OCI-LY1 (cell line): Measurements from ENCODE around the gene ACTA1.

ENCODE experiments used
- H2AFZ ChIP-seq: fragments of 200-600 bp; sonication (generic), shearing (Covaris generic); 2 replicates; pipeline ENCODE4 v1.6.0; 2014; ENCODE audit warnings: antibody characterized with exemption, mild to moderate bottlenecking, low read length
- H3F3A ChIP-seq: fragments of 200-600 bp; sonication (generic), shearing (Covaris generic); 2 replicates; pipeline ENCODE4 v1.6.0; 2014; ENCODE audit warnings: mild to moderate bottlenecking, antibody characterized with exemption, low read length, moderate library complexity; ENCODE audit not compliant: insufficient read depth
- H3K27ac ChIP-seq: fragments of 200-600 bp; sonication (generic); 2 replicates; pipeline ENCODE4 v1.5.1; 2014; ENCODE audit warnings: low read length, mixed run types, mild to moderate bottlenecking, low read depth; ENCODE audit not compliant: poor library complexity, severe bottlenecking
- H3K27me3 ChIP-seq: fragments of 200-600 bp; sonication (generic); 2 replicates; pipeline ENCODE4 v1.6.0; 2014; ENCODE audit warnings: antibody characterized with exemption, mild to moderate bottlenecking, low read length, moderate library complexity; ENCODE audit not compliant: insufficient read depth
- H3K36me3 ChIP-seq: fragments of 200-600 bp; sonication (generic); 2 replicates; pipeline ENCODE4 v1.6.1; 2014; ENCODE audit warnings: mild to moderate bottlenecking, antibody characterized with exemption, low read length, moderate library complexity, mixed read lengths; ENCODE audit not compliant: insufficient read depth
- H3K4me1 ChIP-seq: fragments of 200-600 bp; sonication (generic); 2 replicates; pipeline ENCODE4 v1.5.1; 2014; ENCODE audit warnings: mild to moderate bottlenecking, low read length, moderate library complexity; ENCODE audit not compliant: insufficient read depth, severe bottlenecking
- H3K4me2 ChIP-seq: fragments of 200-600 bp; sonication (generic), shearing (Covaris generic); 2 replicates; pipeline ENCODE4 v1.6.1; 2014; ENCODE audit warnings: low read length
- H3K4me3 ChIP-seq: fragments of 200-600 bp; sonication (generic); 2 replicates; pipeline ENCODE4 v1.5.1; 2014; ENCODE audit warnings: low read length, low read depth, mild to moderate bottlenecking, mixed read lengths; ENCODE audit not compliant: poor library complexity, severe bottlenecking
- H3K79me2 ChIP-seq: fragments of 200-600 bp; shearing (Covaris generic); 2 replicates; pipeline ENCODE4 v1.6.1; 2016; ENCODE audit warnings: mixed run types, low read length, mixed read lengths; ENCODE audit not compliant: insufficient read depth
- H3K9ac ChIP-seq: fragments of 200-600 bp; sonication (generic), shearing (Covaris generic); 2 replicates; pipeline ENCODE4 v1.6.1; 2014; ENCODE audit warnings: mild to moderate bottlenecking, low read length, mixed read lengths
- H3K9me2 ChIP-seq: fragments of 200-600 bp; sonication (generic), shearing (Covaris generic); 2 replicates; pipeline ENCODE4 v1.6.1; 2014; ENCODE audit warnings: low read depth, mild to moderate bottlenecking, low read length, mixed read lengths
- H3K9me3 ChIP-seq: fragments of 200-600 bp; shearing (Covaris generic); 2 replicates; pipeline ENCODE4 v1.6.1; 2014; ENCODE audit warnings: low read length, mixed read lengths
- H4K20me1 ChIP-seq: fragments of 200-600 bp; sonication (generic), shearing (Covaris generic); 2 replicates; pipeline ENCODE4 v1.6.0; 2016; ENCODE audit warnings: mild to moderate bottlenecking, low read length; ENCODE audit not compliant: insufficient read depth
- EZH2 ChIP-seq: fragments of 200-600 bp; sonication (generic), shearing (Covaris generic); IDR thresholded peaks from 2 replicates; pipeline ENCODE4 v1.8.0; 2017; ENCODE audit warnings: borderline replicate concordance, mixed run types, mild to moderate bottlenecking, antibody characterized with exemption, low read length, moderate library complexity, mixed read lengths
- TF ChIP-seq, protein P1 (sequence below): fragments of 200-600 bp; sonication (generic), shearing (Covaris generic); IDR thresholded peaks from 2 replicates; pipeline ENCODE4 v1.5.1; 2017; ENCODE audit warnings: mild to moderate bottlenecking, antibody characterized with exemption, low read length, moderate library complexity, mixed read lengths

The ACTA1 gene

DNA sequence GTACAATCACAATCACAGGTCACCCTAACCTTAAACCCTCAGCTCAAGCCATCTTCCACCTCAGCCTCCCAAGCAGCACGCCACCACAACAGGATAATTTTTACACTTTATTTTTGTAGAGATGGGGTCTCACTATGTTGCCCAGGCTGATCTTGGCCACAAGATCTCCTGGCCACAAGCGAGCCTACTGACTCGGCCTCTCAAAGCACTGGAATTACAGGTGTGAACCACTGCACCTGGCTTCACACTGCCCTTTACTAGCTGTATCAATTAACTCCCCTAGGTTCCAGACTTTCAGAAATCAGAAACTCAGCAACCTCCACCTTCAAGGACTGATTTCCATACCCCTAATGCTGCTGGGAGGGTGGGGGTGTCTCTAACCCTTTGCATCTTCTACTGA, 37.3 kb upstream of the ACTA1 start:
- Histone ChIP-seq H3K27ac (no peak overlapping the region), H3K4me1 (no peaks in the 10 kb centered on the region), H3K4me2 (no peak overlapping the region), H3K9me3 (no peaks in the 10 kb centered on the region), H3K4me3 (no peak overlapping the region), H3K79me2 (no peaks in the 10 kb centered on the region), H2AFZ (no peak overlapping the region), H3K27me3 (no peaks in the 10 kb centered on the region), H3K36me3 (peaks cover 75% of the 10 kb centered on the region), H3K9me2 (no peaks in the 10 kb centered on the region), H3K9ac (no peak overlapping the region), H4K20me1 (no peaks in the 10 kb centered on the region), H3F3A (no peaks in the 10 kb centered on the region)
- TF ChIP-seq, protein P1, sequence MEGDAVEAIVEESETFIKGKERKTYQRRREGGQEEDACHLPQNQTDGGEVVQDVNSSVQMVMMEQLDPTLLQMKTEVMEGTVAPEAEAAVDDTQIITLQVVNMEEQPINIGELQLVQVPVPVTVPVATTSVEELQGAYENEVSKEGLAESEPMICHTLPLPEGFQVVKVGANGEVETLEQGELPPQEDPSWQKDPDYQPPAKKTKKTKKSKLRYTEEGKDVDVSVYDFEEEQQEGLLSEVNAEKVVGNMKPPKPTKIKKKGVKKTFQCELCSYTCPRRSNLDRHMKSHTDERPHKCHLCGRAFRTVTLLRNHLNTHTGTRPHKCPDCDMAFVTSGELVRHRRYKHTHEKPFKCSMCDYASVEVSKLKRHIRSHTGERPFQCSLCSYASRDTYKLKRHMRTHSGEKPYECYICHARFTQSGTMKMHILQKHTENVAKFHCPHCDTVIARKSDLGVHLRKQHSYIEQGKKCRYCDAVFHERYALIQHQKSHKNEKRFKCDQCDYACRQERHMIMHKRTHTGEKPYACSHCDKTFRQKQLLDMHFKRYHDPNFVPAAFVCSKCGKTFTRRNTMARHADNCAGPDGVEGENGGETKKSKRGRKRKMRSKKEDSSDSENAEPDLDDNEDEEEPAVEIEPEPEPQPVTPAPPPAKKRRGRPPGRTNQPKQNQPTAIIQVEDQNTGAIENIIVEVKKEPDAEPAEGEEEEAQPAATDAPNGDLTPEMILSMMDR = no peak
- TF ChIP-seq EZH2 = no peak

DNA sequence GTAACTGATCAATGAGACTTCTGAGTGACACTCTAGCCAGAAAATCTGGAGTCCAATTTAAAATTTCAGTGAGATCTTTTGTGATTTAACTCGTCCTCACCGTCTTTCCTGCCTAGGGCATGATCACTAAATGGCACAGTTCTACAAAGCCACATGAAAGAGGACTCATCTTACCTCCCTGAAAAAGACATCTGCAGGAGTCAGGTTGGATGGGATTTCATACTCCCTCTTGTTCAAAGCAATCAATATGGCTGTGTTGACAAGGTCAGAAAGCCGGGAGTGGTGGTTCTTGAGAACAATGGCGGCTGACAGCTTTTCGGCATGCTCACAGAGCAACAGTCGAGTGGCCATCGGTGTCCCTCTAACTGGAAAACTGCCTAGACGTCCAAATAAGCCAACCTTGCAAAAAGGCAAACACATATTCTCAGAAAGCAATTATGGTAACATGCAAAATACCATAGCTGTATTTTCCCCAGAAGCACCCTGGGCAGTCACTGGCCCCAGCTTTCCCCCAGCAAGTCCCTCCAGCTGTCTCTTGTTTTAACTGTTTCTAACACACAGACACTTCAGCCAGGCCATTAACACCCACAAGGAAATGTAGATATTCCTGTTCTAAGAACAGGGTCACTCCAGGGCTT, 36.6 kb upstream of the ACTA1 start:
- Histone ChIP-seq H3K27ac (no peak overlapping the region), H3K9me2 (no peaks in the 10 kb centered on the region), H2AFZ (no peak overlapping the region), H3K4me2 (no peak overlapping the region), H3K4me3 (no peak overlapping the region), H3F3A (no peaks in the 10 kb centered on the region), H3K9ac (no peak overlapping the region), H3K9me3 (no peaks in the 10 kb centered on the region), H3K36me3 (peaks cover 78% of the 10 kb centered on the region), H3K79me2 (no peaks in the 10 kb centered on the region), H3K27me3 (no peaks in the 10 kb centered on the region), H4K20me1 (no peaks in the 10 kb centered on the region), H3K4me1 (no peaks in the 10 kb centered on the region)
- TF ChIP-seq EZH2 = no peak
- TF ChIP-seq, protein P1 = no peak

DNA sequence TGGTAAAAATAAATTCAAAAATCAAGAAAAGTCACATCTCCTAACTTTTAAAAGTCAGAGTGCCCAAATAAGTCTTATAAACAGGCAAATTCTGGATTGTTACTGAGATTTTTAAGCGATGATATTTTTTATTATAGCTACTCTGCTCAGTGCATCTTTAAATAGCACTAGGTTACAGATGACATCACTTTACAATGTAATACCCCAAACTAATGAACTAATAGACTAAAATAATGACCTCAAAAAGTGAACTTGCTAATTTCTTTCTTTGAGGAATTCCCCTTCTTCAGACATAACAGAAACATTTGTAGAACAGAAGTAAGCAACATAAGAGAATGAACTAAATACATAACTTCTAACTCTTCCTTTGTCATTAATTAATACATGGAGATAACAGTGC, 33.0 kb upstream of the ACTA1 start:
- no peaks in the 10 kb centered on the region for H3F3A ChIP-seq
- H3K9me2 ChIP-seq = no peaks in the 10 kb centered on the region
- TF ChIP-seq EZH2 = no peak
- TF ChIP-seq, protein P1 = no peak
- H3K27me3 ChIP-seq = no peaks in the 10 kb centered on the region
- H3K9ac ChIP-seq = no peak overlapping the region
- H3K4me3 ChIP-seq = no peak overlapping the region
- H3K4me1 ChIP-seq = no peaks in the 10 kb centered on the region
- H3K79me2 ChIP-seq = no peaks in the 10 kb centered on the region
- H4K20me1 ChIP-seq = no peaks in the 10 kb centered on the region
- H3K9me3 ChIP-seq = no peaks in the 10 kb centered on the region
- H3K27ac ChIP-seq = no peak overlapping the region
- peaks cover 89% of the 10 kb centered on the region for H3K36me3 ChIP-seq
- no peak overlapping the region for H2AFZ ChIP-seq
- no peak overlapping the region for H3K4me2 ChIP-seq
